K562 (cell line): ENCODE measurements around the gene BSCL2. TPM values are rescaled to one million over a fixed set of nuclear protein-coding genes. Genes with fewer than 3 reads are reported as not detected.

Experiments used
- HDGF ChIP-seq: fragments of 450-650 bp; IDR thresholded peaks from 2 replicates; pipeline ENCODE4 v1.6.1; 2016
- TBP ChIP-seq: optimal IDR thresholded peaks from 2 replicates; pipeline ENCODE3; 2011; ENCODE audit warnings: low read depth, low read length, improper control_type of control experiment
- ZBTB40 ChIP-seq, 2 experiments: fragments of 450-650 bp in 1 of 2; sonication (generic) in 1 of 2; formaldehyde crosslinking in 1 of 2; IDR thresholded peaks; 2 replicates each; pipeline versions ENCODE4 v1.7.1 to v1.9.0; 2016 to 2022; ENCODE audit warnings: inconsistent platforms in 1 of 2, mild to moderate bottlenecking in 1 of 2, missing genetic modification reagents in 1 of 2
- ZNF436 ChIP-seq: fragments of 250-450, 450-650 bp; sonication (Bioruptor Pico); formaldehyde crosslinking; IDR thresholded peaks from 2 replicates; pipeline ENCODE4 v1.7.0; 2020; ENCODE audit warnings: mild to moderate bottlenecking
- polyA plus RNA-seq, 8 experiments: library from polyadenylated mRNA; depleted of rRNA in 4 of 8; stranded (reverse) in 5 of 8; unstranded in 3 of 8; fragments of >200 nt; fragmentation: Nextera tagmentation in 2 of 8; fragmentation: Illumina TruSeq in 1 of 8; extraction: Ambion mirVana in 2 of 8; extraction: Trizol in 1 of 8; gene quantifications; 2 replicates each; pipeline versions ENCODE4 v1.2.1 to v1.2.3, GENCODE V29; 2011 to 2014; ENCODE audit warnings: inconsistent platforms in 1 of 8, missing spikeins in 1 of 8
- total RNA-seq, 7 experiments: library from RNA; depleted of rRNA in 6 of 7; stranded (reverse); fragments of >200 nt in 6 of 7; fragmentation: Illumina TruSeq in 2 of 7; extraction: Trizol in 2 of 7; gene quantifications; 2 replicates each; pipeline versions ENCODE4 v1.2.1 to v1.2.3, GENCODE V29; 2011 to 2021; ENCODE audit warnings: low replicate concordance in 1 of 7
- TF ChIP-seq, protein P1 (sequence below): fragments of 250-450 bp; sonication (Bioruptor Pico); IDR thresholded peaks from 2 replicates; pipeline ENCODE4 v1.5.0; 2020; ENCODE audit warnings: mild to moderate bottlenecking, borderline replicate concordance
- TF ChIP-seq, protein P2 (sequence below): sonication (generic); formaldehyde crosslinking; IDR thresholded peaks from 2 replicates; pipeline ENCODE4 v1.8.0; 2023; ENCODE audit warnings: mild to moderate bottlenecking, missing genetic modification reagents
- TF ChIP-seq, protein P3 (sequence below), 3 experiments: fragments of 200-800 bp in 1 of 3; fragments of 250-450 bp in 1 of 3; fragments of 450-650 bp in 1 of 3; sonication (Bioruptor Pico) in 1 of 3; sonication (Bioruptor generic) in 1 of 3; formaldehyde crosslinking in 1 of 3; IDR thresholded peaks; 2 replicates each; pipeline versions ENCODE4 v1.6.1 to v1.8.0; 2016 to 2022; ENCODE audit warnings: mild to moderate bottlenecking in 2 of 3, missing genetic modification characterization in 2 of 3, missing compliant biosample characterization in 1 of 3, moderate library complexity in 1 of 3

The BSCL2 gene
- total and polyA plus RNA-seq, 9 of the 15 experiments (the other 6 are each of a cell fraction or from before 2014, with no cell fraction given): 18.9 to 51.7 (median 35.2) TPM

DNA sequence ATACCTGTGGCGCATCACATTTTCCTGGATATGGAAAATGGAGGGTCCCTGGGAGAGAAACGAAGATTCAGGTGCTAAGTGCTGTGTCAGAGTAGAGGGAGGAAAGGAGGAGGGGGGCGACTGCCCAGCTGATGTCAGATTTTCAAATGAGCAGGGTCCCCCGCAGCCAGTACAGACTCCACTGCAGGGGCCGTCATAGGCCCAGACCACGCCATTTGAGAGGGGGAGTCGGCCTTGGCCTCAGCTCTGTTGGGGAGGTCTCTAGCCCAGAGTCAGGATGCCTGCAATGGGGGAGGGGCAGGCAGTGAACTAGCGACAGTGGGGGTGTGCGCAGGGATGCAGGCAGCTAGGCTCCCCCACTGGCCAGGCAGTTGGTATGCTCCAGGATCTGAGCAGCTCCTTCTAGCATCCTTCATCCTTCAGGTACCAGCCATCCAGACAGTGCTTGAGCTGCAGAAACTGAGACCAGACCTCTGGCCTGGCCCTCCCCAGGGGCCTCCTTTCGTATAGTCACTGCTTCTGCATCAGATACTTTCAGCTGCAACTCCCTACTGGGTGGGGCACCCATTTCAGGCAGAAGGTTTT lies at the start of gene BSCL2, which contains the start of gene GNG3 (continued):
- TF ChIP-seq ZBTB40 (IDR thresholded peaks at IDR 0.05) (no peak), ZBTB40 (CRISPR knock-in tag; IDR thresholded peaks at IDR 0.05) (no peak), HDGF (0 out of 2 replicates have a peak, but pooled peaks have one; percentile 11), ZNF436 (no peak), TBP (peak; percentile 13)
- TF ChIP-seq, protein P1, sequence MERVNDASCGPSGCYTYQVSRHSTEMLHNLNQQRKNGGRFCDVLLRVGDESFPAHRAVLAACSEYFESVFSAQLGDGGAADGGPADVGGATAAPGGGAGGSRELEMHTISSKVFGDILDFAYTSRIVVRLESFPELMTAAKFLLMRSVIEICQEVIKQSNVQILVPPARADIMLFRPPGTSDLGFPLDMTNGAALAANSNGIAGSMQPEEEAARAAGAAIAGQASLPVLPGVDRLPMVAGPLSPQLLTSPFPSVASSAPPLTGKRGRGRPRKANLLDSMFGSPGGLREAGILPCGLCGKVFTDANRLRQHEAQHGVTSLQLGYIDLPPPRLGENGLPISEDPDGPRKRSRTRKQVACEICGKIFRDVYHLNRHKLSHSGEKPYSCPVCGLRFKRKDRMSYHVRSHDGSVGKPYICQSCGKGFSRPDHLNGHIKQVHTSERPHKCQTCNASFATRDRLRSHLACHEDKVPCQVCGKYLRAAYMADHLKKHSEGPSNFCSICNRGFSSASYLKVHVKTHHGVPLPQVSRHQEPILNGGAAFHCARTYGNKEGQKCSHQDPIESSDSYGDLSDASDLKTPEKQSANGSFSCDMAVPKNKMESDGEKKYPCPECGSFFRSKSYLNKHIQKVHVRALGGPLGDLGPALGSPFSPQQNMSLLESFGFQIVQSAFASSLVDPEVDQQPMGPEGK (CRISPR knock-in tag): no peak
- TF ChIP-seq, protein P2, sequence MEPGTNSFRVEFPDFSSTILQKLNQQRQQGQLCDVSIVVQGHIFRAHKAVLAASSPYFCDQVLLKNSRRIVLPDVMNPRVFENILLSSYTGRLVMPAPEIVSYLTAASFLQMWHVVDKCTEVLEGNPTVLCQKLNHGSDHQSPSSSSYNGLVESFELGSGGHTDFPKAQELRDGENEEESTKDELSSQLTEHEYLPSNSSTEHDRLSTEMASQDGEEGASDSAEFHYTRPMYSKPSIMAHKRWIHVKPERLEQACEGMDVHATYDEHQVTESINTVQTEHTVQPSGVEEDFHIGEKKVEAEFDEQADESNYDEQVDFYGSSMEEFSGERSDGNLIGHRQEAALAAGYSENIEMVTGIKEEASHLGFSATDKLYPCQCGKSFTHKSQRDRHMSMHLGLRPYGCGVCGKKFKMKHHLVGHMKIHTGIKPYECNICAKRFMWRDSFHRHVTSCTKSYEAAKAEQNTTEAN (CRISPR knock-in tag): no peak
- TF ChIP-seq, protein P3, sequence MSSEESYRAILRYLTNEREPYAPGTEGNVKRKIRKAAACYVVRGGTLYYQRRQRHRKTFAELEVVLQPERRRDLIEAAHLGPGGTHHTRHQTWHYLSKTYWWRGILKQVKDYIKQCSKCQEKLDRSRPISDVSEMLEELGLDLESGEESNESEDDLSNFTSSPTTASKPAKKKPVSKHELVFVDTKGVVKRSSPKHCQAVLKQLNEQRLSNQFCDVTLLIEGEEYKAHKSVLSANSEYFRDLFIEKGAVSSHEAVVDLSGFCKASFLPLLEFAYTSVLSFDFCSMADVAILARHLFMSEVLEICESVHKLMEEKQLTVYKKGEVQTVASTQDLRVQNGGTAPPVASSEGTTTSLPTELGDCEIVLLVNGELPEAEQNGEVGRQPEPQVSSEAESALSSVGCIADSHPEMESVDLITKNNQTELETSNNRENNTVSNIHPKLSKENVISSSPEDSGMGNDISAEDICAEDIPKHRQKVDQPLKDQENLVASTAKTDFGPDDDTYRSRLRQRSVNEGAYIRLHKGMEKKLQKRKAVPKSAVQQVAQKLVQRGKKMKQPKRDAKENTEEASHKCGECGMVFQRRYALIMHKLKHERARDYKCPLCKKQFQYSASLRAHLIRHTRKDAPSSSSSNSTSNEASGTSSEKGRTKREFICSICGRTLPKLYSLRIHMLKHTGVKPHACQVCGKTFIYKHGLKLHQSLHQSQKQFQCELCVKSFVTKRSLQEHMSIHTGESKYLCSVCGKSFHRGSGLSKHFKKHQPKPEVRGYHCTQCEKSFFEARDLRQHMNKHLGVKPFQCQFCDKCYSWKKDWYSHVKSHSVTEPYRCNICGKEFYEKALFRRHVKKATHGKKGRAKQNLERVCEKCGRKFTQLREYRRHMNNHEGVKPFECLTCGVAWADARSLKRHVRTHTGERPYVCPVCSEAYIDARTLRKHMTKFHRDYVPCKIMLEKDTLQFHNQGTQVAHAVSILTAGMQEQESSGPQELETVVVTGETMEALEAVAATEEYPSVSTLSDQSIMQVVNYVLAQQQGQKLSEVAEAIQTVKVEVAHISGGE (CRISPR knock-in tag; IDR thresholded peaks at IDR 0.05): no peak
